Pancreas (tissue), 10 donors: ENCODE results near the gene SELENOO. TPM values are rescaled to one million over a fixed set of nuclear protein-coding genes. Genes with fewer than 3 reads are reported as not detected.
A peak's percentile ranks its signal among the peaks of the same experiment; 100 is the strongest.

Experiments
- ATAC-seq, 4 donors: fragments of 200-7000 bp; cut with Tn5 transposase; one replicate each; pipeline versions ENCODE4 v1.8.0 to v1.9.1; 2020; ENCODE audit warnings: mild to moderate bottlenecking in 4 of 4, moderate library complexity in 4 of 4
- DNase-seq, 6 donors: peaks; one replicate each; pipeline ENCODE4 v3.0.0-alpha.2; 2020
- FAIRE-seq: peaks from 2 replicates; lab custom pipeline; 2012; peaks lifted over from hg19 to GRCh38; lab: Jason Lieb, UNC
- H3K27ac ChIP-seq, 4 donors: fragments of 200-600 bp; sonication (generic); 1 replicate in 3 of 4; 2 replicates in 1 of 4; pipeline versions ENCODE4 v1.5.0 to v1.8.0; 2020
- H3K27me3 ChIP-seq, 4 donors: fragments of 200-600 bp; one replicate each; pipeline ENCODE4 v1.8.0; 2021
- H3K36me3 ChIP-seq, 3 donors: fragments of 200-600 bp; sonication (generic) in 1 of 3; one replicate each; pipeline versions ENCODE4 v1.5.0 to v1.8.0; 2020 to 2021
- H3K4me1 ChIP-seq, 3 donors: fragments of 200-600 bp; one replicate each; pipeline ENCODE4 v1.8.0; 2021
- H3K4me3 ChIP-seq, 4 donors: fragments of 200-600 bp; sonication (generic) in 2 of 4; one replicate each; pipeline versions ENCODE4 v1.5.0 to v1.8.0; 2020 to 2021
- H3K9me3 ChIP-seq, 4 donors: fragments of 200-600 bp; one replicate each; pipeline ENCODE4 v1.8.0; 2021
- WGBS, 2 donors: extraction: QIAGEN DNeasy Blood & Tissue Kit; methylation state at CpG; one replicate each; pipeline ENCODE4 v1.1.7; 2013; 5-methylcytosine and 5-hydroxymethylcytosine counted together
- intact Hi-C, 3 donors: fragments of 100-400 bp; cut with DNase I; formaldehyde crosslinking; loops; one replicate each; pipeline versions ENCODE4 v1.11.1 to v1.14.2; 2022
- polyA plus RNA-seq, 2 donors: library from polyadenylated mRNA; stranded (reverse); fragments of 200-250 nt; gene quantifications; one replicate each; pipeline ENCODE4 v1.2.3, GENCODE V29; 2013
- total RNA-seq, 6 donors: library from RNA; stranded (reverse); fragmentation: NEBNext Ultra II Directional in 4 of 6; extraction: Animal tissue kit (Norgen Biotek cat#: 25700) in 4 of 6; gene quantifications; one replicate each; pipeline versions ENCODE4 v1.2.1 to v1.2.4, GENCODE V29; 2021 to 2023
- TF ChIP-seq, protein P1 (sequence below), 4 donors: fragments of 200-600 bp; sonication (generic) in 3 of 4; IDR thresholded peaks; one replicate each; pipeline versions ENCODE4 v1.5.0 to v1.8.0; 2021; ENCODE audit warnings: antibody characterized with exemption in 4 of 4
- donor health status: healthy with polysubstance abuse.
- donor health status: DM: no; HTN: no; CAD: no; lungs with moderate emphysema.
- donor health status: DM: no; HTN: no; CAD: no.
- donor health status: control.
- donor health status: control.
- donor health status: Bipolar disorder and iron deficiency.
- donor health status: DM: yes; HTN: yes; CAD: no.
- donor health status: DM: no; HTN: no; CAD: no.
- donor health status: DM: no; HTN: no; CAD: no.
- donor health status: DM: yes; HTN: yes; CAD: no.

SELENOO gene
- total and polyA plus RNA-seq, 8 donors: 11.6 to 79.8 (median 14.3) TPM

DNA sequence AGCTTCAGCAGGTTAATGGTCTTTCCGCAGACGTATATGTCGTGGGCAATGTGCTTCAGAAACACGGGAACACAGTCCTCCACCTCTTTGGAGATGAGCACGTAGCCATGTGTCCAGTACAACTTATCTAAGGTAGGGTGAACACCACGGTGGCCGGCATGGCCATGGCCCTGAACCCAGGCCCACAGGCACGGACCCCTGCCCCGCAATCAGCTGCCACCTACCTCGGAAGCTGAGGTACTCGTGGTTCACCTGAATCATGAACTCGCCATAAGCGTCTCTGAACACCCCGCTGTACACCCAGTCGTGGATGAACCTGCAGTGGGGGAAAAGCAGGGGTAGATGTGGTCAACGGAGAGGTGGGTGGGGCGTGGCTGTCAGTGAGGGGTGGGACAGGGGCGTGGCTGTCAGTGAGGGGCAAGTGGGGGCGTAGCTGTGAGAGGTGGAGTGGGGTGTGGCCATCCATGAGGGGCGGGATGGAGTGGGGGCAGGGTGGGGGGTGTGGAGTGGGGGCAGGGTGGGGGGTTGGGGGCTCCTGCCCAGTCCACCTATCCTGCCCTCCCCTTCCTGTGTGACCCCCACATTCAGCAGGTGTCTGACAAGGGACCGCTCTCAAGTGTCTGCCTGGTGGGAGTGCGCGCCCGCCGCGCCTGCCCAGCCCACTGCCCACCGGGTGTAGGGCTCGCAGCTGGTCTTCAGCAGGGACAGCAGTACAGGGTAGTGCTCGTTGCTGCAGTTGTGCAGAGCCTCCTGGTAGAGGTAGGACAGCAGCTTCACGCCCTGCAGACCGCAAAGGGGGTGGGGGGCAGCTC lies 25.5 kb downstream of the SELENOO start:
- peak in 1 of 6 donors; percentile 34 for DNase-seq
- no peaks in the 10 kb centered on the region for H3K4me1 ChIP-seq
- H3K36me3 ChIP-seq: peaks cover 0 to 42% (median 22%) of the 10 kb centered on the region in 3 donors
- no peaks in the 10 kb centered on the region for H3K9me3 ChIP-seq
- FAIRE-seq: no peak
- intact Hi-C loops: no loop called here
- no peak for ATAC-seq
- H3K4me3 ChIP-seq: no peak overlapping the region
- no peak overlapping the region for H3K27ac ChIP-seq
- WGBS, 2 donors: 92% methylated on average over 29 to 31 of the region's 31 CpGs
- TF ChIP-seq, protein P1, sequence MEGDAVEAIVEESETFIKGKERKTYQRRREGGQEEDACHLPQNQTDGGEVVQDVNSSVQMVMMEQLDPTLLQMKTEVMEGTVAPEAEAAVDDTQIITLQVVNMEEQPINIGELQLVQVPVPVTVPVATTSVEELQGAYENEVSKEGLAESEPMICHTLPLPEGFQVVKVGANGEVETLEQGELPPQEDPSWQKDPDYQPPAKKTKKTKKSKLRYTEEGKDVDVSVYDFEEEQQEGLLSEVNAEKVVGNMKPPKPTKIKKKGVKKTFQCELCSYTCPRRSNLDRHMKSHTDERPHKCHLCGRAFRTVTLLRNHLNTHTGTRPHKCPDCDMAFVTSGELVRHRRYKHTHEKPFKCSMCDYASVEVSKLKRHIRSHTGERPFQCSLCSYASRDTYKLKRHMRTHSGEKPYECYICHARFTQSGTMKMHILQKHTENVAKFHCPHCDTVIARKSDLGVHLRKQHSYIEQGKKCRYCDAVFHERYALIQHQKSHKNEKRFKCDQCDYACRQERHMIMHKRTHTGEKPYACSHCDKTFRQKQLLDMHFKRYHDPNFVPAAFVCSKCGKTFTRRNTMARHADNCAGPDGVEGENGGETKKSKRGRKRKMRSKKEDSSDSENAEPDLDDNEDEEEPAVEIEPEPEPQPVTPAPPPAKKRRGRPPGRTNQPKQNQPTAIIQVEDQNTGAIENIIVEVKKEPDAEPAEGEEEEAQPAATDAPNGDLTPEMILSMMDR (IDR thresholded peaks at IDR 0.05): no peak
- no peaks in the 10 kb centered on the region for H3K27me3 ChIP-seq

GRCh38 chr22:50226875-50227165 lies 26.0 kb downstream of the SELENOO start:
- intact Hi-C loops: no loop called here
- Histone ChIP-seq H3K4me1 (no peaks in the 10 kb centered on the region), H3K4me3 (no peak overlapping the region), H3K27ac (no peak overlapping the region), H3K27me3 (no peaks in the 10 kb centered on the region), H3K36me3 (peaks cover 0 to 37% (median 17%) of the 10 kb centered on the region in 3 donors), H3K9me3 (no peaks in the 10 kb centered on the region)
- DNase-seq: peak in 1 of 6 donors; percentile 76
- FAIRE-seq: no peak
- no peak for ATAC-seq
- WGBS, 2 donors: 90 to 93% methylated on average over 18 of the region's 18 CpGs
- TF ChIP-seq, protein P1 (IDR thresholded peaks at IDR 0.05): no peak

DNA sequence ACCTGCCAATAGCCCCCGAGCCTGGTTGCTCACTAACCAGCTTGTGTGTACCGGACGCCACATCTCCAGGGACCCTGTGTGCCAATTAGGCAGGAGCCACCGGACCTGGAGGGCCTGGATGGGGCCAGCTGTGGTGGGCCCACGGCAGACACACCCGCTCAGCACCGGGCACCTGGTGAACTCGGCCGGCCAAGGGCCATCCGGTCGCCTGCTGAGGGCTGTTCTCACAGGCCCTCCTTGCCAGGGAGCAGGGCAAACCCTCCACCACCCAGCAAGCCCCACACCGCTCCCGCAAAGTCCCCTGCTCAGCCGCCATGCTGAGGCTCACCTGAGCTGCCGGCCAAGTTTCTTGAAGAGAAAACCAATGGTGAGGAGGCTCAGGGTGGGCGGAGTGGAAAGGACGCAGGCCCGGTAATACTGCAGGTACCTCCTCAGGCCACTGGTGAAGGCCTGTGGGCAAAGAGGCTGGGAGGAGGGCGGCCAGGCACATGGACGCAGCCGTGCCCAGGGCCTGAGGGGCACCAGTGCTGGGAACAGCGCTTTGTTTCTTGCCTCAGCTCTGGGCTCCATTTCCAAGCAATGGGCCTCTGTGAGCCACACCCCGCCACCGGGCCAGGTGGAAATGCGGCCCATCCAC lies 26.9 kb downstream of the SELENOO start:
- no peak for ATAC-seq
- TF ChIP-seq, protein P1 (IDR thresholded peaks at IDR 0.05): no peak
- intact Hi-C loops: no loop called here
- H3K4me3 ChIP-seq: no peak overlapping the region
- no peaks in the 10 kb centered on the region for H3K9me3 ChIP-seq
- no peaks in the 10 kb centered on the region for H3K4me1 ChIP-seq
- no peaks in the 10 kb centered on the region for H3K27me3 ChIP-seq
- WGBS, 2 donors: 90 to 95% methylated on average over 25 of the region's 25 CpGs
- no peak for FAIRE-seq
- H3K27ac ChIP-seq: no peak overlapping the region
- DNase-seq: peak in 2 of 6 donors; percentile 23 to 68
- H3K36me3 ChIP-seq: peaks cover 0 to 29% (median 8%) of the 10 kb centered on the region in 3 donors

GRCh38 chr22:50228366-50228765 lies 27.6 kb downstream of the SELENOO start:
- no peak overlapping the region for H3K27ac ChIP-seq
- DNase-seq (peak in 1 of 6 donors; percentile 61), ATAC-seq (no peak), FAIRE-seq (no peak)
- H3K4me3 ChIP-seq: no peak overlapping the region
- no peaks in the 10 kb centered on the region for H3K4me1 ChIP-seq
- TF ChIP-seq, protein P1 (IDR thresholded peaks at IDR 0.05): no peak
- no peaks in the 10 kb centered on the region for H3K27me3 ChIP-seq
- intact Hi-C loops: no loop called here
- H3K9me3 ChIP-seq: no peaks in the 10 kb centered on the region
- H3K36me3 ChIP-seq: peaks cover 0 to 25% (median 2%) of the 10 kb centered on the region in 3 donors
- 94 to 97% methylated on average over 7 to 9 of the region's 9 CpGs for WGBS, 2 donors

- WGBS, 2 donors: 94 to 96% methylated on average over 16 of the region's 16 CpGs
- no peak for ATAC-seq
- peaks cover 0 to 17% (median 2%) of the 10 kb centered on the region in 3 donors for H3K36me3 ChIP-seq
Measured at GRCh38 chr22:50229370-50229769, 28.6 kb downstream of the SELENOO start.

More at GRCh38 chr22:50229370-50229769, 28.6 kb downstream of the SELENOO start:
- TF ChIP-seq, protein P1 (IDR thresholded peaks at IDR 0.05): no peak
- peak in 2 of 6 donors; percentile 20 to 58 for DNase-seq
- H3K4me3 ChIP-seq: no peak overlapping the region
- no peak for FAIRE-seq
- no peak overlapping the region for H3K27ac ChIP-seq
- H3K27me3 ChIP-seq: no peaks in the 10 kb centered on the region
- H3K9me3 ChIP-seq: no peaks in the 10 kb centered on the region
- no peaks in the 10 kb centered on the region for H3K4me1 ChIP-seq
- intact Hi-C loops: no loop called here
